IPS-NIHi7 (cell line): ENCODE data around the gene TOB1.
A peak's percentile ranks its signal among the peaks of the same experiment; 100 is the strongest.

Source experiments
- DNase-seq: peaks from one replicate; pipeline ENCODE4 v3.0.0; 2012; ENCODE audit warnings: mixed read lengths; ENCODE audit errors: extremely low spot score

Gene TOB1

GRCh38 chr17:50832267-50832863 lies 33.8 kb downstream of the TOB1 start:
- no peak for DNase-seq

DNA sequence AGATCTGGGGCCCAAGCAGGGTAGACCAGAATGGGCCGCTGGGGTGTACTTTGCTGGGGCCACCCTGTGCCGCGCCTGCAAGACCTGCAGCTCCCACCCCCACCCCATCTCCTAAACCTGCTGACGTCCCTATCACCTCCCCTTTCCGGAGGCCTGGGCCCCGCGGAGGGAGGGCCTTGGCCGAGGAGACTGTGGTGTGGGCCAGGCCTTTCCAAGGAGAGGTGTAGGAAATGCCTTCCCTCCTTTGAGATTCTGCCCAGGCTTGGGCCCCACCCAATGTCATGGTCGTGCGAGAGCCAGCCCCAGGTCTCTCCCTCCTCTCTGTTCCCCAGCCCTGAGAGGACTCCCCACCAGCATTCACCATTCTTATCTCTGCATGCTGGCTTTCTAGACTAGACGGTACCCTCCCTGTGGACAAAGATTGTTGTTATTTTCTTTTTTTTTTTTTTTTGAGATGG lies 34.7 kb downstream of the TOB1 start:
- peak; percentile 56 for DNase-seq

DNA sequence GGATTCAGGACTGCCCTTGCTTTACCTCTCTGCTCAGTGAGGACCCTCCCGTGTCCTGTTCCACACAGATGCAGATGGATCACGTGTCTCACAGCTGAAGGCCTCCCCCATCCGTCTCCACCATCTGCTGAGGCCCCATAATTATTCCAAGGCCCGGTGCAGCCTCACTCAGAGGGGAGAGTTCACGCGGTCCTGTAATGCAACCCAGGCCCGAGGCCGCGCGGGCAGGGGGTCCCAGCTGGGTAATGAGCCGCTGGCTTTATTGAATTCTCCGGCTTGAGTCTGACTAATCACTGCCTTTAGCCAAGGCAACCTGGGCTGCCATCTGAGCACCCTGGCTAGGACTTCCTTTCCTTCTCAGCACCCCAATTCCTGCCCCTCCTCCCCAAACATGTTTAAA lies 35.2 kb downstream of the TOB1 start:
- peak; percentile 62 for DNase-seq

DNA sequence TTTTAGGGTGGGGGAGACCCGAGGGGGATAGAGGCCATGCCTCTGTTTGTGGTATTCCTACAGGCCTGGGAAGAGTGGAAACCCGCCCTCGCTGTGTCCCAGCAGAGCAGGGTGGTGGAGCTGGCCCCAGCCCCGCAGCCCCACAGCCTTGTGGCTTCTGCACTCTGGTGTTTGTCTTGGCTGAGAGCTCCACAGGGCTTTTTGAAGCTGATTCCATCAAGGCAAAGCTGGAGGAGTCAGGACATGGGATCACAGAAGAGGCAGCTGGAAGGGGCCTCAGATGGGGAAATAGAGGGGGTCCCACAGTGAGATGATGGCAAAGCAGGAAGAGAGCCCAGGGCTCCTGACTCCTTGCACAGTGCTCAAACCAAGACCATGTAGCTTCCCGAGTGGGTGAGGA lies 35.8 kb downstream of the TOB1 start:
- no peak for DNase-seq

GRCh38 chr17:50829332-50829731 lies 36.8 kb downstream of the TOB1 start:
- DNase-seq, result no peak

DNA sequence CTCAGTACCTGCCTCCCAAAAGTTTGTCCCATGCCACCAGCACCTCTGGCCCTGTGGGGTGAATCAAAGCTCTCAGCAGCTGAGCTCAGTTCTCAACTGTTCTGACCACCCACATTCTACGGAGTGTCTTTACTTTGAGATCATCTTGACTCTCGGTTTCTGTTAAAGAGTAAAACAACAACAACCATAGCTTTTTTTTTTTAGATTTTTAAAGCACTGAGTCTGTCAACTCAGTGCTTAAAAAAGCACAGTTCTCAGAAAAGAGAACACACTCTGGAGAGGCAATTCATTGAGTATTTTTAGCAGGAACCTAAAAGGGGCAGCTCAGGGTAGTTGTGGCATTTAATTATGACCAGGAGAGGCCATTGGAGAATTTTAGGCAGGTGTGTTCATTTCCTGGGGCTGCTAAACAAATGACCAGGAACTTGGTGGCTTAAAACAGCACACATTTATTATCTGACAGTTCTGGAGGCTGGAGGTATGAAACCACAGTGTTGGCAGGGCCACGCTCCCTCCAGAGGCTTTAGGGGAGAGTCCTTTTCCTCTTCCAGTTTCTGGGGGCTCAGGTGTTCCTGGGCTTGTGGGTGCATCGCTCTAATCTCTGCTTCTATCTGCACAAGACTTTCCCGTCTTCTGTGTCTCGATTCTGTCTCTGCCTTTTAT lies 37.5 kb downstream of the TOB1 start:
- no peak for DNase-seq

- no peak for DNase-seq
Observed at GRCh38 chr17:50825188-50825587, 41.0 kb downstream of the TOB1 start.

DNA sequence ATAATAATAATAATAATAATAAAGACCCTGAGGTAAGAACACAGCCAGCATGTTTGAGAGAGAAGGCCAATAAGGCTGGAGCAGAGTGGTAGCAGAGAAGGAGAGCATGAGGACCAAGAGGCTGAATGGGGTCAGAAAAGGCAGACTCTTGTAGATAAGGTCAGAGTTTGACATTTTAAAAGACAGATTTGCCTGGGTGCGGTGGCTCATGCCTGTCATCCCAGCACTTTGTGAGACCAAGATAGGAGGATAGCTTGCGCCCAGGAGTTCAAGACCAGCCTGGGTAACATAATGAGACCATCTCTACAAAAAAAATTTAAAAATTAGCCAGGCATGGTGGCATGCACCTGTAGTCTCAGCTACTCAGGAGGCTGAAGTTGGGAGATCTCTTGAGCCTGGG lies 41.7 kb downstream of the TOB1 start:
- no peak for DNase-seq

DNA sequence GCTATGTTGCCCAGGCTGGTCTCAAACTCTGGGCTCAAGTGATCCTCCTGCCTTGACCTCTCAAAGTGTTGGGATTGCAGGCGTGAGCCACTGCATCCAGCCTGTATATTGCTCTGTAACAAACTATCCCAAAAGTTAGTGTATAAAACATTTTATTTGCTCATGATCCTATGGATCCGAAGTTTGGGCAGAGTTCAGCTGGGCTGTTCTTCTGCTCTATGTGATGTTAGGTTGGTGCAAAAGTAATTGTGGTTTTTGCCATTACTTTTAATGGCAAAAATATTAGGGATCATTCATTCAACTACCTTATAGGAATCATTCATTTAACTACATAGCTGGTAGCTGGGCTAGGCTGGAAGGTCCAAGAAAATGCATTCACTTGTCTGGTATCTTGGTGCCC lies 43.6 kb downstream of the TOB1 start:
- DNase-seq, result no peak

DNA sequence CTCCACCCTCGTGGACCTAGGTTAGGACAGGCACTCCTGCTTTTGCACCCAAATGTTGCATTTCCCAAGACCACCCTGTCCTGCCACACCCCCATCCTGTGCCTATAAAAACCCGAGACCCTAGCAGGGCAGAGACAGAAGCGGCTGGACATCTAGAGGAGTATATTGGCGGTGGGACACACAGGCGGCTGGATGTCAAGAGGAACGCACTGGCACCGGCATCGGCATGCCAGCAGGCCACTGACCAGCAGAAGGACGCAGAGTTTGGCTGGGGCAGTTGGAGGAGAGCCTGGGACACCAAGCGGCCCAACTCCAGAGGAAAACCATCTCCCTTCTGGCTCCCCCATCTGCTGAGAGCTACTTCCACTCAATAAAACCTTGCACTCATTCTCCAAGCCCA lies 45.5 kb downstream of the TOB1 start:
- DNase-seq, result no peak

DNA sequence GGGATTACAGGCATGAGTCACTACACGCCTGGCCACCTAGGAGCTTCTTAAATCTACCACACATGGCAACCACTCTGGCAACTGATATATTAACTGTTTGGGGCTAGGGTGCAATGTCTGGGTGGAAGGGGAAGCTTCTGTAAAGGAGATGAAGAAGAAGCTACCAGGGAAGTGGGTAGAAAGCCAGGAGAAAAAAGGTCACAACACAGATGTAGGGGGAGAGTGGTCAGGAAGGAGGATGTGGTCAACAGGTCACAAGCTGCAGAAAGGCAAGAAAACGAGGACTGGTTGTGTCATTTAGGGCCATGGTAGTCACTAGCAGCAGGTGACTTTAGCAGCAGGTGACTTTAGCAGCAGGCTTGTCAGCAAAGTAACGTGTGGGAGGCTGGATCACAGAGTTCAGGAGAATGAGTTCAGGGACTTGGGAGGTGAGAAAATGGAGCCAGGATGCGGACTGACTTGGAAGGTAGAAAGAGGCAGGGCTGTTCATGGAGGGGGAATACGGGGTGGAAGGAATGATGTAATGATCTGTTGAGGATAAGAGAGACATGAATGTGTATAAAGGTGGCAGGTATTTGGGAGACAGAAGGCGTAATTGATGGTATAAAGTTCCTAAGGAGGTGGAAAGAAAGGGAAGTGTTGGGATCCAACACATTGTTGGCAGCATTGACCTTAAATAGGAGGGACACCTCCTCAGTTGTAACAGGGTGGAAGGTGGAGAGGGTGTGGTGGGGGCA lies 47.1 kb downstream of the TOB1 start:
- no peak for DNase-seq

- no peak for DNase-seq
Observed at GRCh38 chr17:50818261-50818660, 47.9 kb downstream of the TOB1 start.

GRCh38 chr17:50817838-50818237 lies 48.3 kb downstream of the TOB1 start:
- peak; percentile 57 for DNase-seq

- DNase-seq, result peak; percentile 73
Observed at GRCh38 chr17:50816771-50817751, 49.1 kb downstream of the TOB1 start.

DNA sequence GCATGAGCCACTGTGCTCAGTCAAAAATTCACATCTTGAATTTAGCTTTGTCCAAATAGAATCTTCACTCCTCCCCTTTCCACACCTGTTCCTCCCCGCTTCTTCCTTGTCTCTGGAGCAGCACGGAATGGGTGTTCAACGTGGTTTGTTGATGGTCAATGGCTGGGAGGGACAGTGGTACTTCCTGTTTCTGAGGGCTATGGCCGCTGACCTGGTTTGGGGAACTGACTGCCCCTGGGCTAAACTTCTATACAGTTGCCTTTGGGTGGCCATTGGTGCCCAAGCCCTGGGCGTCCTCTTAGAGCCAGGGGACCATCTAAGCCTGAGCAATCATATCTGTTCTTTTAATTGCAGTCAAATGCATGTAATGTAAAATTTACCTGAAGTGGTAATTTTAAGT lies 49.9 kb downstream of the TOB1 start:
- DNase-seq, result no peak

GRCh38 chr17:50815400-50815799 lies 50.8 kb downstream of the TOB1 start:
- no peak for DNase-seq

GRCh38 chr17:50813583-50813982 lies 52.6 kb downstream of the TOB1 start:
- DNase-seq, result no peak
